Muscle of leg (tissue), 11 donors: Measurements from ENCODE around the gene OS9. TPM values are rescaled to one million over a fixed set of nuclear protein-coding genes. Genes with fewer than 3 reads are reported as not detected.

Experiments
- DNase-seq: peaks from one replicate; pipeline ENCODE4 v3.0.0; 2013
- H3K27ac ChIP-seq: one replicate; pipeline ENCODE4 v1.5.1; 2013; ENCODE audit warnings: mild to moderate bottlenecking, low read length, control low read depth
- H3K27me3 ChIP-seq: one replicate; pipeline ENCODE4 v1.6.1; 2013; ENCODE audit warnings: low read length; ENCODE audit not compliant: control insufficient read depth, insufficient read depth
- H3K36me3 ChIP-seq: one replicate; pipeline ENCODE4 v1.6.1; 2013; ENCODE audit warnings: low read length; ENCODE audit not compliant: control insufficient read depth, insufficient read depth
- H3K4me1 ChIP-seq: one replicate; pipeline ENCODE4 v1.6.1; 2013; ENCODE audit warnings: low read length; ENCODE audit not compliant: control insufficient read depth, insufficient read depth
- H3K4me3 ChIP-seq: one replicate; pipeline ENCODE4 v1.5.1; 2013; ENCODE audit warnings: low read length, control low read depth
- H3K9me3 ChIP-seq: replicated peaks from 2 replicates; pipeline ENCODE4 v1.6.1; 2013; ENCODE audit warnings: low read depth, low read length; ENCODE audit not compliant: control insufficient read depth
- WGBS: methylation state at CpG from one replicate; pipeline ENCODE4 v1.1.5; 2013; ENCODE audit warnings: missing lambda C conversion rate; ENCODE audit not compliant: insufficient coverage; 5-methylcytosine and 5-hydroxymethylcytosine counted together
- polyA plus RNA-seq, 8 donors: library from polyadenylated mRNA; unstranded; fragments of 120-200 nt; gene quantifications; one replicate each; pipeline versions ENCODE4 v1.2.1 to v1.2.3, GENCODE V29; 2013; ENCODE audit warnings: inconsistent platforms in 1 of 8, low replicate concordance in 1 of 8; ENCODE audit not compliant: insufficient read length in 8 of 8, insufficient read depth in 1 of 8
- total RNA-seq: library from RNA; stranded (reverse); fragments of 120-200 nt; gene quantifications from one replicate; pipeline ENCODE4 v1.2.4, GENCODE V29; 2013

Gene OS9
- total and polyA plus RNA-seq, 9 donors, result 114 to 169 (median 133) TPM

DNA sequence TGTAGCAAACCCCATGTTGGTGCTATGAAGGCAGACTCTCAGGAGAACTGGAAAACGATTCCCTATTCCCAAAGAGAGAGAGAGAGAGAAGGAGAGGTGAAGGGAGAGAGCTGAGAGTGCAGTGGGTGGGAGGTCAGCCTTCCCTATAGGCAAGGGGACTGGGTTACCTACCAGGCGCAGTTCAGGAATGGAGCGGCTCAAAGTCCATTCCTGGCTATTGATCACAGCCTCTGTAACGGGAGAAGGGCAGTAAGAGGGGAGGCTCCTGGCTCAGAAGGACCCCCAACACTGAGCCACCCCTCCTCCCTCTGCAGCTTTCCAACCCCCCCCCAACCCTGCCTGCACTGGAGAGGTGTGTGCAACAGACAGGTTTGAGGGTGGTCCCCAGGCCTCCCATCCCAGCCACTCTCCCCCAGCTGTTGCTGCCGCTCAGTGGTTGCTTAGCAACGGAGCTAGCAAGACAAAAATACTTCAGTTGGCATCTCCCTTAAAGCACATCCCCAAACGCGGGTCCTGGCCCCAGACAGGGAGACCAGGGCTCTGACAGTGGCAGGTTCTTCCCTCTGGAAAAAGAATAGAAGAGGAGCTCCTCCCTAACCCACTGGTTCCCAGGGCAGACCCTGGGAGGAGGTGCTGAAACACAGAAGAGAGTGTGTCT, 41.4 kb downstream of the OS9 start:
- Histone ChIP-seq H3K9me3 (no peaks in the 10 kb centered on the region), H3K4me3 (peak overlapping the region; percentile 13), H3K27me3 (peaks cover 51% of the 10 kb centered on the region), H3K4me1 (peaks cover 59% of the 10 kb centered on the region), H3K36me3 (peaks cover 8% of the 10 kb centered on the region), H3K27ac (peak overlapping the region; percentile 85)
- DNase-seq, result peak; percentile 88
- WGBS, result 20% methylated on average over 1 of the region's 8 CpGs

DNA sequence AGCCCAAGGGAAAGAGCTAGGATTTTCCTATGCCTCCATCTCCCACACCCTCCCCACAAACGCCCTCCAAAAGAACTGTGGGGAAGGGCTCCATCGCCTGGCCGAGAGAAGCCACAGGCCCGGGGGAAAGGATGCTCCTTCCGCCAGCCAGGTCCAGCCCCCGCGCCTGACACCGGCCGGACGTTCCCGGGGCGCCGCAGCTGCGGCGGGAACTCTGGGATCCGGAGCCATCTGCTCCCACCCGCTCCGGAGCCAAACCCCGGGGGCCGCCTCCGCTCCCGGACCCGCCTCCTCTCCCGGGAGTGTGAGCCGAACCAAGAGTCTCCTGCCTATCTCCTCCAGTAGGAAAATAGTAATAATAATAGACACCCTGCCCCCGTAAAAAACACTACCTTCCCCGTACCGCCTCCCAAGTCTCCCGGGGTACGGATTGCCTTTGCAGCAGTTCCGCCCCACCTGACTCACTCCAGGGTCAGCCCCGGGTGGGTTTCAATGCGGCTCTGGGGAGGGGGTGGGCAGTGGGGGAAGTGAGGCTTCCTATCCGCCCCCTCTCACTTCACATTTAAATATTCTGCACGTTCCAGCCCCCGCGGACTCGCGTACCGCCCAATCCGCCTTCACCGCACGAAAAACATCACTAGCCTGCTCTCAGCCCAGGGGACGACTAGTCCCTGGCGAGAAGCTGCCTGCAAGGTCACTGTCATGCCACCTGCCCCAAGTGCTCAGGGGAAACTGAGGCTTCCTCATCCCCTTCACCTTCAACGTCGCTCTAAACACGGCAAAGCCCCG, 42.2 kb downstream of the OS9 start:
- H3K4me3 ChIP-seq, result peak overlapping the region; percentile 13
- H3K27me3 ChIP-seq, result peaks cover 59% of the 10 kb centered on the region
- no peaks in the 10 kb centered on the region for H3K9me3 ChIP-seq
- peaks cover 57% of the 10 kb centered on the region for H3K4me1 ChIP-seq
- 6% methylated on average over 30 of the region's 49 CpGs for WGBS
- peaks cover 8% of the 10 kb centered on the region for H3K36me3 ChIP-seq
- DNase-seq, result peak; percentile 86
- H3K27ac ChIP-seq, result peak overlapping the region; percentile 85

DNA sequence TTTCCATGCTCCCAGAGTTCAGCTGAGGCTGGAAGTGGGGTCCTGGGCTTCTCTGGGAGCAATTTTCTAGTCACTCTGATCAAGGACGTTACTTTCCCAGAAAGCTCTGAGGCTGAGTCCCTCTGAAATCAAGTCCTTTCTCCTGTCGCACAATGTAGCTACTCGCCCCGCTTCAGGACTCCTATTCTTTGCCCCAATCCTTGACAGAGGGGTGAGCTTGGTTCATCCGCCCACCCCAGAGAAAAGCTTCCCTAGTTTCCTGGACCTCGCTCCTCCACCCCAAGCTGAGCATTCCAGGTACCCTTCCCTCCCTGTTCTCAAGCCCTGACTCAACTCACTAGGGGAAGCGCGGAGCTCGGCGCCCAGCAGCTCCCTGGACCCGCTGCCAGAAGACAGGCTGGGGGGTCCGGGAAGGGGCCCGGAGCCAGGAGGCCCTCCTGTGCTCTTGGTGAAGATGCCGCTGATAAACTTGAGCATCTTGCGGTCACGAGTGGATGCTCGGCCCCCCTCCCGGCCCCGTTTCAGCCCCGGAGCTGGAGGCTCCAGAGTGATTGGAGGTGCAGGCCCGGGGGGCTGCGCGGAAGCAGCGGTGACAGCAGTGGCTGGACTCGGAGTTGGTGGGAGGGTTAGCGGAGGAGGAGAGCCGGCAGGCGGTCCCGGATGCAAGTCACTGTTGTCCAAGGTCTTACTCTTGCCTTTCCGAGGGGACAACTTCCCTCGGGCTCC, 43.0 kb downstream of the OS9 start:
- DNase-seq, result no peak
- Histone ChIP-seq H3K27me3 (peaks cover 66% of the 10 kb centered on the region), H3K9me3 (no peaks in the 10 kb centered on the region), H3K27ac (peak overlapping the region; percentile 85), H3K4me1 (peaks cover 60% of the 10 kb centered on the region), H3K4me3 (peak overlapping the region; percentile 40), H3K36me3 (peaks cover 6% of the 10 kb centered on the region)
- 15% methylated on average over 31 of the region's 31 CpGs for WGBS

DNA sequence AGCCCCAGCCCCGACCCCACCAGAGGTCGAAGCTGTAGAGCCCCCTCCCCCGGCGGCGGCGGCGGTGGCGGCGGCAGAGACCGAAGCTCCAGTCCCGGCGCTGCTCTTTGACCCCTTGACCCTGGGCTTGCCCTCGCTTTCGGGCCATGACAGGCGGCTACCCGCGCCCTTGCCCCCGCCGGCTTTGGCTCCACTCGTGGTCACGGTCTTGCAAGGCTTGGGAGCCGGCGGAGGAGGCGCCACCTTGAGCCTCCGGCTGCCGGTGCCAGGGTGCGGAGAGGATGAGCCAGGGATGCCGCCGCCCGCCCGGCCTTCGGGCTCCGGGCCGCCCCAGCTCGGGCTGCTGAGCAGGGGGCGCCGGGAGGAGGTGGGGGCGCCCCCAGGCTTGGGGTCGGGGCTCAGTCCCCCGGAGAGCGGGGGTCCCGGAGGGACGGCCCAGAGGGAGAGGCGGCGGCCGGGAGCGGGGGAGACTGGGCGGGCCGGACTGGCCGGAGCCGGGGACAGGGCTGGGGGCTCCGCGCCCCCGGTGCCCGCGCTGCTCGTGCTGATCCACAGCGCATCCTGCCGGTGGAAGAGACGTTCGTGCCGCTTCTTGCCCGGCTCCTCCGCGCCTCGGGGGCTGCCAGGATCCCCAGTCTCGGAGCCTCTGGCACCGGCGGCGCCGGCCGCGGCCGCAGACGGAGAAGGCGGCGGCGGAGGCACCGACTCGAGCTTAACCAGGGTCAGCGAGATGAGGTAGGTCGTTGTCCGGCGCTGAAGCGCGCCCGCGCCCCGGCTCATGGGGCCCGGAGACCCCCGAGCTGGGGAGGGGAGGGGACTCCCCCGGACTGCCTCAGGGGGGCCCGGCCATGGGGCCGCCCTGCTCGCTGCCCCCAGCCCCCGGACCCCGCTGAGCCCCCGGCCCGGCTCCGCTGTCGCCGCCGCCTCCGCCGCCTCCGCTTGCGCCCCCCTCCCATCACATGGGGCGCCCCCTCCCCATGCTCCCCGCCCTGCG, 43.8 kb downstream of the OS9 start:
- H3K27me3 ChIP-seq, result peaks cover 69% of the 10 kb centered on the region
- H3K36me3 ChIP-seq, result peaks cover 3% of the 10 kb centered on the region
- DNase-seq, result peak; percentile 54
- H3K9me3 ChIP-seq, result no peaks in the 10 kb centered on the region
- no peak overlapping the region for H3K27ac ChIP-seq
- H3K4me3 ChIP-seq, result peak overlapping the region; percentile 40
- H3K4me1 ChIP-seq, result peaks cover 60% of the 10 kb centered on the region
- 11% methylated on average over 84 of the region's 110 CpGs for WGBS

DNA sequence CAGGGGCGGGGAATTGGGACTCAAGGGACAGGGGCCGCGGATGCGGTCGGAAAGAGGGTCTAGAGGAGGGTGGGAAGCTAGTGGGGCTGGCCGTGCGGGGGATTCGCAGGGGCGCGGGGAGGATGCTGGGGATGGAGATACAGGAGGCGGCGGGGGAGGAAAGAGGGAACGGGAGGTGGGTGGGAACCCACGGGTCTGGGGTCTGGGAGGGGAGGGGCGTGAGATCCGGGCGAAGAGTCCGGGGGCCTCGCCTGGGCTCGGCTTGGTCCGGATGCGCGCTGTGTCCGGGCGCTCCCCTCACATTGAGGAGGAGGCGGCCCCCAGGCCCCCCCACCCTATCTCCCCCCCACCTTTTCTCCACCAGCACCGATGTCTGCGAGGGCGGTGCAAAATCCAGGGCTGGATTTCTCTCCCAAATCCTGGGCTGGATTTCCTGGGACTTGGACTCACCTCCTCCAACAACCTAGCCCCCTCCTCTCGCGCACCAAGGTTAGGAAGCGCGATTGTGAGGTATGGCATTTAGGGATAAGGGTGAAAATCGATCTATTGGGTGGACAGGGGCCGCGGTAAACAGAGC, 44.8 kb downstream of the OS9 start, which contains the start of gene AGAP2:
Gene AGAP2, minus strand, starts transcription at position 82 of the 577 bp plus-strand sequence. CDS start 496 bp downstream, outside the sequence.
- under 1% methylated on average over 13 of the region's 36 CpGs for WGBS
- DNase-seq, result peak; percentile 79
- H3K27me3 ChIP-seq, result peaks cover 69% of the 10 kb centered on the region
- no peak within 1 kb of the TSS for H3K27ac ChIP-seq
- H3K4me1 ChIP-seq, result peaks cover 52% of the 10 kb centered on the region
- H3K9me3 ChIP-seq, result no peaks in the 10 kb centered on the region
- peak within 1 kb of the TSS; percentile 43 for H3K4me3 ChIP-seq
- H3K36me3 ChIP-seq, result no peaks in the 10 kb centered on the region

DNA sequence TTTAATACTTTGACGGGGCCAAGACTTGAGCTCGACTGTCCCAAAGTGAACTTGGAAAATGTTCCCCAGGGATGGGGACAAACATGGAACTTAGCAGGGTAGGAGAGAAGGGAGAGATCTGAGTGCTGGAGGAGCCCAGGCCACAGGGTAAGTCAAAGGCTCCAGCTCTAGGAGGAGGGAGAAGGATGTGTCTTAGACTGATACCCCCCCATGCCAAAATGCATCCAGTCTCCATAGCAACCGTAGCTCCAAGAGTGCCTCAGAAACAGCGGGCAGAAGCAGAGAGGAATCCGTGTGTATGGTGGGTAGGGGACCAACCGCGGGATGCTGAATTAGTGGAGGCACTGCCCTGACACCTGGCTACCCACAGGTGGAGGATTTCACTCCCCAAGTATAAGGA, 45.5 kb downstream of the OS9 start:
- peaks cover 67% of the 10 kb centered on the region for H3K27me3 ChIP-seq
- no peaks in the 10 kb centered on the region for H3K9me3 ChIP-seq
- H3K4me3 ChIP-seq, result no peak overlapping the region
- peaks cover 49% of the 10 kb centered on the region for H3K4me1 ChIP-seq
- no CpG with 5 or more reads among the region's 7 CpGs for WGBS
- no peaks in the 10 kb centered on the region for H3K36me3 ChIP-seq
- peak; percentile 40 for DNase-seq
- no peak overlapping the region for H3K27ac ChIP-seq

DNA sequence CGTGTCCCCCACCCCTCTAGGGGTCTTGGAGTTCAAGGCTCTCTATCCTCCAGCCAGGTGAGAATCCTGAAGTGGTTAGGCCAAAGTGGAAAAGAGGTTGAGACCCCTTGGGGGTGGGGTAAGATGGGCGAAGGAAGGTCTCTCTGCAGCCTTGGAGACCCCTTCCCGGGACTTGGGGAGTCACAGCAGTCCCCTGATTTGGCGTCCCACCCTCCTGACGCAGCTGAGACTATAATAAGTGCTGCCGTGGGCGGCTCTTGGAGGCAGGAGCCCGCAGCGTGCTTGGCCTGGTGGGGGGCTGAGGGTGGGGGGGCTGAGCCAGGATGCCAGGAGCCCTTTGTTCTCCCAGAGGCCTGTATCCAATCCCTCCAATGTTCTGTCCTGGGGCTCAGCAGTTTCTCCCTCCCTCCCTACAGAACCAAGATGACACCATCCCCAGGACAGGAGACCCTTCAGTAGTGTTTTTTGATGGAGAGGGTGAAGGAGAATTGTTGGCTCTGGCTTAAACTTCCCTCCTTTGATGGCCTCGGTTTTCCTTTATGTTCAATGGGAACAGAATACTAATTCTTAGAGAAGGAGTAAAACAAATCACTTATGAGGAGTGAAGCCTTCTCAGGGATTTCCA, 46.1 kb downstream of the OS9 start:
- H3K4me3 ChIP-seq, result no peak overlapping the region
- H3K27ac ChIP-seq, result no peak overlapping the region
- peaks cover 43% of the 10 kb centered on the region for H3K4me1 ChIP-seq
- 50% methylated on average over 2 of the region's 10 CpGs for WGBS
- H3K9me3 ChIP-seq, result no peaks in the 10 kb centered on the region
- no peaks in the 10 kb centered on the region for H3K36me3 ChIP-seq
- peaks cover 67% of the 10 kb centered on the region for H3K27me3 ChIP-seq
- no peak for DNase-seq

DNA sequence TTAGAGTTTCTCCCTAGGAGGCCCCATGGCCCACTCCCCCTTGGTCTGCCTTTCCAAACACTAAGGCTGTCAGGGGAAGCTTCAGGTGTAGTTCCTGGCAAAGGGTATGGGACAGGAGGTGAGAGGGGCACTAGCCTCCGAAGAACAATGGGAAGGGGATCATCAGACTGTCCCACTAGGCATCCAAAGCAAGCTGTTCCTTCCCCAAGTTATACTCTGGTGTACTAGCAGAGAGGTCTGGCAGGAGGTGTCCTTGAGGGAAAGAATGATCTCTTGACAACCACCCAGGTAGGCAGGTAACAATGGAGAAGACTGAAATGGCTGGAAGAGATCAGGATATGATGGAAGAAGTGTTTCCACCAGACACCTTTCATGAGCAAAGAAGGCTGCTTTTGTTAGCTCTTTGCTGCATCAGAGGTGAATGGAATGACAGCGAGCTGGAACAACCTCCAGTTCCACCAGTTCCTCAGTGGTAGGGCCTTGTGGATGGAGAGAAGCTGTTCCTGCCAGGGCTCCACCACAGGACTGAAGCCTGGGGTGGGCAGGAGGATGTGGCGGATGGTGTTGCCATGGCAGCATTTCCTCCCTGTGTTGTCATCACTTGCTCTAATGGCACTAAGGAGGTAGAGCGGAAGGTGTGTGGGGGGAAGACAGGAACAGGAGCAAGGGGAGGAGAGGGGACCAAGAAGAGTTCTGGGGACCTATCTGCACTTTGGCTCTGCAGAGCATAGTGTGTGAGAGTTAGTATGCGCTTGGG, 46.9 kb downstream of the OS9 start:
- Histone ChIP-seq H3K36me3 (peaks cover 1% of the 10 kb centered on the region), H3K9me3 (no peaks in the 10 kb centered on the region), H3K27ac (no peak overlapping the region), H3K27me3 (peaks cover 59% of the 10 kb centered on the region), H3K4me3 (no peak overlapping the region), H3K4me1 (peaks cover 41% of the 10 kb centered on the region)
- 32% methylated on average over 3 of the region's 5 CpGs for WGBS
- no peak for DNase-seq
